T-cell (primary cell): Measurements from ENCODE around the gene CHD1. TPM values are rescaled to one million over a fixed set of nuclear protein-coding genes. Genes with fewer than 3 reads are reported as not detected.

Experiments
- ATAC-seq, 4 experiments: fragments of 200-7000 bp in 3 of 4; fragments of 150-1000 bp in 1 of 4; cut with Tn5 transposase; replicated peaks in 1 of 4; 1 replicate in 3 of 4; 2 replicates in 1 of 4; pipeline ENCODE4 v1.10.0; 2021; ENCODE audit warnings: moderate library complexity in 3 of 4, mild to moderate bottlenecking in 2 of 4, moderate number of reproducible peaks in 1 of 4
- CTCF ChIA-PET, 2 donors: fragments of 300-600 bp; sonication (Branson Sonifier 250); formaldehyde crosslinking; loops; one replicate each; lab custom pipeline; 2022; ENCODE audit warnings: antibody characterized with exemption in 2 of 2; lab: Charles Lee
- POLR2A ChIA-PET, 2 donors: fragments of 300-600 bp; sonication (Branson Sonifier 250); formaldehyde crosslinking; loops; one replicate each; lab custom pipeline; 2022; ENCODE audit warnings: antibody characterized with exemption in 2 of 2; lab: Charles Lee
- DNase-seq, 35 experiments: peaks; one replicate each; pipeline versions ENCODE4 v3.0.0 to v3.0.0-alpha.2; 2013 to 2023
- H3K27ac ChIP-seq: one replicate; pipeline ENCODE4 v1.5.1; 2013; ENCODE audit warnings: low read length
- H3K27me3 ChIP-seq, 2 experiments: replicated peaks in 1 of 2; 1 replicate in 1 of 2; 2 replicates in 1 of 2; pipeline versions ENCODE4 v1.6.1 to v1.7.0; 2013; ENCODE audit warnings: low read length in 1 of 2, mixed read lengths in 1 of 2; ENCODE audit not compliant: control insufficient read depth in 2 of 2, insufficient read depth in 2 of 2; ENCODE audit errors: extremely low read depth in 1 of 2
- H3K36me3 ChIP-seq, 2 donors: 1 replicate in 1 of 2; 2 replicates in 1 of 2; pipeline versions ENCODE4 v1.6.1 to v1.7.0; 2013; ENCODE audit warnings: low read length in 1 of 2; ENCODE audit not compliant: control insufficient read depth in 2 of 2, insufficient read depth in 1 of 2; ENCODE audit errors: extremely low read depth in 1 of 2
- H3K4me1 ChIP-seq, 2 experiments: 1 replicate in 1 of 2; 2 replicates in 1 of 2; pipeline versions ENCODE4 v1.6.1 to v1.7.0; 2013; ENCODE audit warnings: low read length in 2 of 2, mixed read lengths in 1 of 2; ENCODE audit not compliant: insufficient read depth in 2 of 2, control insufficient read depth in 1 of 2; ENCODE audit errors: extremely low read depth in 1 of 2
- H3K4me3 ChIP-seq, 2 donors: 1 replicate in 1 of 2; 2 replicates in 1 of 2; pipeline versions ENCODE4 v1.5.1 to v1.7.0; 2013; ENCODE audit warnings: mild to moderate bottlenecking in 2 of 2, low read length in 1 of 2, moderate library complexity in 1 of 2; ENCODE audit not compliant: control insufficient read depth in 1 of 2; ENCODE audit errors: extremely low read depth in 1 of 2
- H3K9me3 ChIP-seq: 2 replicates; pipeline ENCODE4 v1.7.0; 2013
- H3K27ac Mint-ChIP-seq, 2 donors: one replicate each; pipeline ENCODE4 v1.8.0; 2020 to 2021; ENCODE audit warnings: mild to moderate bottlenecking in 2 of 2, mixed read lengths in 2 of 2
- H3K27me3 Mint-ChIP-seq, 2 donors: one replicate each; pipeline ENCODE4 v1.8.0; 2021 to 2022; ENCODE audit warnings: mixed read lengths in 2 of 2
- H3K36me3 Mint-ChIP-seq: one replicate; pipeline ENCODE4 v1.8.0; 2021; ENCODE audit warnings: mixed read lengths
- H3K4me1 Mint-ChIP-seq, 3 donors: one replicate each; pipeline ENCODE4 v1.8.0; 2020 to 2022; ENCODE audit warnings: mixed read lengths in 3 of 3, mild to moderate bottlenecking in 1 of 3
- H3K4me3 Mint-ChIP-seq, 3 donors: one replicate each; pipeline ENCODE4 v1.8.0; 2020 to 2022; ENCODE audit warnings: mild to moderate bottlenecking in 3 of 3, mixed read lengths in 3 of 3, moderate library complexity in 3 of 3
- H3K9me3 Mint-ChIP-seq, 3 donors: one replicate each; pipeline ENCODE4 v1.8.0; 2020 to 2022; ENCODE audit warnings: mixed read lengths in 3 of 3
- WGBS: methylation state at CpG from one replicate; pipeline ENCODE4 v1.1.5; 2013; ENCODE audit warnings: missing lambda C conversion rate; ENCODE audit not compliant: insufficient coverage; 5-methylcytosine and 5-hydroxymethylcytosine counted together
- total RNA-seq, 35 experiments: library from RNA in 6 of 35; stranded (reverse) in 6 of 35; fragments of 120-200 nt in 1 of 35; gene quantifications; one replicate each; pipeline versions ENCODE4 v1.2.1 to v1.2.4 and lab custom pipeline; 2013 to 2026

Gene CHD1
- total RNA-seq, 5 donors from 2014 or later (not counting 1 experiment from before 2014, with no cell fraction given): 61.5 to 150 (median 64.9) TPM

DNA sequence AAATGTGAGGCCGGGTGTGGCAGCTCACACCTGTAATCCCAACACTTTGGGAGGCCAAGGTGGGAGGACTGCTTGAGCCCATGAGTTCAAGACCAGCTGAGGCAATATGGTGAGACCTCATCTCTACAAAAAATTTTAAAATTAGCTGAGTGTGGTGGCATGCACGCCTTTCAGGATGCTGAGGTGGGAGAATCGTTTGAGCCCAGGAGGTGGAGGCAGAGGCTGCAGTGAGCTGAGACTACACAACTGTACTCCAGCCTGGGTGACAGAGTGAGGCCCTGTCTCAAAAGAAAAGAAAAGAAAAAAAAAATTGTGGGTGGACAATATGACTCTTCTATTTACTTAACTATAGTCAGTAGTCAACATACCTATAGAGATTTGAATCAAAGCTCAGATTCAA is 4.8 kb downstream of the CHD1 start:
- DNase-seq (peak in 2 of 35 experiments; percentile 7 to 25), ATAC-seq (no peak)
- Histone ChIP-seq H3K4me3 (no peak overlapping the region), H3K36me3 (peaks cover 4 to 49% of the 10 kb centered on the region in 2 donors), H3K4me1 (peaks cover 17 to 43% of the 10 kb centered on the region in 2 experiments), H3K9me3 (no peaks in the 10 kb centered on the region), H3K27ac (no peak overlapping the region), H3K27me3 (no peaks in the 10 kb centered on the region)
- Mint-ChIP-seq H3K36me3 (peaks cover 45% of the 10 kb centered on the region), H3K27ac (peak overlapping the region in 1 of 2 donors; percentile 39), H3K4me3 (peak overlapping the region in 2 of 3 donors; percentile 9 to 56), H3K4me1 (peaks cover 73 to 77% (median 77%) of the 10 kb centered on the region in 3 donors), H3K9me3 (no peaks in the 10 kb centered on the region), H3K27me3 (no peaks in the 10 kb centered on the region)
- CTCF ChIA-PET: interaction anchor here (0.8 to 1.5 kb wide), 5 partner anchors 9 to 114 kb away, joined by 3 to 4 read pairs (median 4); no protein-coding TSS in a partner anchor
- no CpG with 5 or more reads among the region's 3 CpGs for WGBS
- POLR2A ChIA-PET: interaction anchor here (0.5 to 2.5 kb wide), 6 partner anchors 10 to 137 kb away, joined by 3 to 26 read pairs (median 4); no protein-coding TSS in a partner anchor

DNA sequence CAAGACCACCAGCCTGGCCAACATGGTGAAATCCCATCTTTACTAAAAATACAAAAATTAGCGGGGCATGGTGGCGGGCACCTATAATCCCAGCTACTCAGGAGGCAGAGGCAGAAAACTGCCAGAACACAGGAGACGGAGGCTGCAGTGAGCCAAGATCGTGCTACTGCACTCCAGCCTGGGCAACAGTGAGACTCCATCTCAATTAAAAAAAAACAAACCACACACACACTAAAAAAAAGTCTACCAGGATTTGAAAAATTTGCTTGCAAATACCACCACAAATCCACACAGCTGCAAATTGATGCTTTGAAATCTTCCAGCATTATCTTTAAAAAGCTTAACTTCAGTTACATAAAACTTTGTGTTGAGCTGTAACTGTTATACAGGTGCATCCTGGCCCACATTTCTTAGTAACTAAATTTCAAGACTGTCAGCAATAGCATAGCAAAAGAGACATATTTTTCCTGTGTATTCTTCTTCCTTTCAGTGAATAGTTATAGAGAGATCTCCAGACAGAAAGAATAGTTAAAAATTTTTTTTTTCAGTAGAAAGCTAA is 6.8 kb downstream of the CHD1 start:
- H3K36me3 Mint-ChIP-seq: peaks cover 62% of the 10 kb centered on the region
- Histone ChIP-seq H3K4me1 (peaks cover 17 to 46% of the 10 kb centered on the region in 2 experiments), H3K4me3 (no peak overlapping the region), H3K27me3 (no peaks in the 10 kb centered on the region), H3K36me3 (peaks cover 4 to 56% of the 10 kb centered on the region in 2 donors), H3K9me3 (no peaks in the 10 kb centered on the region), H3K27ac (no peak overlapping the region)
- H3K4me3 Mint-ChIP-seq: peak overlapping the region; percentile 39 to 56 (median 42)
- no peak for DNase-seq
- 90% methylated on average over 2 of the region's 4 CpGs for WGBS
- H3K9me3 Mint-ChIP-seq: no peaks in the 10 kb centered on the region
- ChIA-PET POLR2A (interaction anchor here (0.6 to 2.5 kb wide), 8 partner anchors 8 to 149 kb away, joined by 3 to 26 read pairs (median 5); no protein-coding TSS in a partner anchor), CTCF (interaction anchor here (1.0 to 2.1 kb wide), 5 partner anchors 9 to 139 kb away, joined by 3 to 7 read pairs (median 3); no protein-coding TSS in a partner anchor)
- H3K4me1 Mint-ChIP-seq: peaks cover 87 to 91% (median 87%) of the 10 kb centered on the region in 3 donors
- no peaks in the 10 kb centered on the region for H3K27me3 Mint-ChIP-seq
- H3K27ac Mint-ChIP-seq: peak overlapping the region; percentile 43 to 45
- ATAC-seq: no peak

DNA sequence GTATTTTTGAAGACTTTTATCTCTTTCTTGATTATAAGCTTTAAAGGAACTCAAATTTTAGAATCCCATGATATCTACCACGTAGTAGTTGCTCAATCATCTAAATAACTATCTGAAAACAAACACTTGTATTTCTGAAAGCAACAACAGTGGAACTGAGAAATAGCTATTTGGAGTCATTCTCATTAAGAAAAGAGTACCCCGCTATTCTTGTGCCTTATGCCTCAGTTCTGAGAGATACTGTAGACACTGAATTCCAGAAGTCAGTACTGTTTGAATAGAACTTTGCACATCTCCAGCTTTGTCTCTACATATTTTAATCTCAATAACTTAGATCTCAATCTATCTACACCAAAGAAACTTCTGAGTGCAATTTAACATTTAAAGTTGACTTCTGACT is 11.4 kb downstream of the CHD1 start:
- ATAC-seq: no peak
- Mint-ChIP-seq H3K27me3 (no peaks in the 10 kb centered on the region), H3K27ac (peak overlapping the region; percentile 3 to 35), H3K4me3 (peak overlapping the region in 1 of 3 donors; percentile 3), H3K9me3 (no peaks in the 10 kb centered on the region), H3K4me1 (peaks cover 81 to 83% (median 81%) of the 10 kb centered on the region in 3 donors), H3K36me3 (peaks cover 55% of the 10 kb centered on the region)
- Histone ChIP-seq H3K36me3 (peaks cover 5 to 49% of the 10 kb centered on the region in 2 donors), H3K4me1 (peaks cover 17 to 18% of the 10 kb centered on the region in 2 experiments), H3K27me3 (no peaks in the 10 kb centered on the region), H3K9me3 (no peaks in the 10 kb centered on the region), H3K4me3 (no peak overlapping the region), H3K27ac (no peak overlapping the region)
- WGBS: 100% methylated on average over 1 of the region's 2 CpGs
- no peak for DNase-seq
- ChIA-PET POLR2A (interaction anchor here (0.9 to 1.7 kb wide), 6 partner anchors 8 to 15 kb away, joined by 3 to 9 read pairs (median 5); no protein-coding TSS in a partner anchor), CTCF (interaction anchor here (0.7 to 1.0 kb wide), 3 partner anchors 14 to 143 kb away, joined by 3 to 5 read pairs (median 3); no protein-coding TSS in a partner anchor)

DNA sequence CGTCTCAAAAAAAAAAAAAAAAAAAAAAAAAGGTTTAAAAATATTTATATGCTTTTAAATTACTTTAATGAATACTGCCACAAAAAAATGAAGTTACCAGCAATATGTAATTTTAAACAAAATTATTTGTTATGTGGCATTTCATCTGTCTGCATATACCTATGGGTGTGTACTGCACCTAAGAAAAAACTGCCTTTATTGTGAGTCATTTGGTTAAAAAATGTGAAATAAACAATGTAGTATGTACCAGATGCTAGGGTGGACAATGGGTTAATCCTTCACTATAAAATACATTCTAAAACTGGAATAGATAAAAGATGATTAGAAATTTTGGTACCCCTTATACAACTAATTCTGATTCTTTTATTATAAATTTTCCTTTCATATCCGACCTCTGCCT is 12.3 kb downstream of the CHD1 start:
- DNase-seq: no peak
- peaks cover 11 to 17% of the 10 kb centered on the region in 2 experiments for H3K4me1 ChIP-seq
- peaks cover 5 to 46% of the 10 kb centered on the region in 2 donors for H3K36me3 ChIP-seq
- peak overlapping the region in 1 of 3 donors; percentile 3 for H3K4me3 Mint-ChIP-seq
- no peak overlapping the region for H3K27ac ChIP-seq
- peak overlapping the region in 1 of 2 donors; percentile 12 for H3K27ac Mint-ChIP-seq
- H3K9me3 ChIP-seq: no peaks in the 10 kb centered on the region
- H3K27me3 ChIP-seq: no peaks in the 10 kb centered on the region
- CTCF ChIA-PET: no interaction called here
- ATAC-seq: no peak
- no peak overlapping the region for H3K4me3 ChIP-seq
- H3K4me1 Mint-ChIP-seq: peaks cover 79 to 82% (median 79%) of the 10 kb centered on the region in 3 donors
- WGBS: no CpG with 5 or more reads among the region's 2 CpGs
- H3K36me3 Mint-ChIP-seq: peaks cover 51% of the 10 kb centered on the region
- no peaks in the 10 kb centered on the region for H3K9me3 Mint-ChIP-seq
- H3K27me3 Mint-ChIP-seq: no peaks in the 10 kb centered on the region
- POLR2A ChIA-PET: interaction anchor here (0.7 to 1.2 kb wide), 3 partner anchors 13 to 1625 kb away, joined by 3 to 9 read pairs (median 9); no protein-coding TSS in a partner anchor

DNA sequence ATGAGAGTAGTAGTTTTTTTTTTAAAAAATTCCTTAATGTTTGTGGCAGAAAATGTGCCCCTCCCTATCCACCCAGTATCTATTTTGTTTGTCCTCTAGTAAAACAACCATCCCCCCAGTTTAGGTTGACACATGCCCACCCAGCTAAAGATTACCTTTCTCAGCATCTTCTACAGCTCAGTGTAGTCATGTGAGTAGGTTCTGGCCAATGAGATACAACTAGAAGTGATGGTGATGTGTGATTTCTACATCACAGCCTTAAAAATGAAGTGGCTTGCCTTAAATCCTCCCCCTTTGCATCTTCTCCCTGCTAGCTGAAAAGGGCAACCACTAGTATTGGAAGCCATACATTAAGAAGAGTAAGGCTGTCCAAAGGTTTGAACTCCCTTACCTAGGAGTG is 14.9 kb downstream of the CHD1 start:
- Histone ChIP-seq H3K9me3 (no peaks in the 10 kb centered on the region), H3K27me3 (no peaks in the 10 kb centered on the region), H3K4me3 (no peak overlapping the region), H3K27ac (peak overlapping the region; percentile 22), H3K4me1 (peaks cover 10 to 15% of the 10 kb centered on the region in 2 experiments), H3K36me3 (peaks cover 5 to 30% of the 10 kb centered on the region in 2 donors)
- H3K36me3 Mint-ChIP-seq: peaks cover 42% of the 10 kb centered on the region
- H3K4me1 Mint-ChIP-seq: peaks cover 77 to 82% (median 78%) of the 10 kb centered on the region in 3 donors
- ATAC-seq (peak in 2 of 4 experiments; percentile 34 to 42), DNase-seq (peak in 1 of 35 experiments; percentile 12)
- peak overlapping the region; percentile 29 to 45 for H3K27ac Mint-ChIP-seq
- ChIA-PET CTCF (interaction anchor here (0.6 to 2.7 kb wide), 7 partner anchors 9 to 148 kb away, joined by 3 to 21 read pairs (median 5); partner anchors contain the start of gene CHD1 (in 1 of the 2)), POLR2A (interaction anchor here (0.6 to 3.0 kb wide), 8 partner anchors 8 to 124 kb away, joined by 3 to 27 read pairs (median 5); partner anchors contain the start of gene CHD1 (in 1 of the 2))
- no peak overlapping the region for H3K4me3 Mint-ChIP-seq
- H3K9me3 Mint-ChIP-seq: no peaks in the 10 kb centered on the region
- H3K27me3 Mint-ChIP-seq: no peaks in the 10 kb centered on the region
